Measurements from ENCODE around the gene ITFG2.

- TF ChIP-seq POLR2A (IDR thresholded peaks at IDR 0.05) (no peak), CTCF (IDR thresholded peaks at IDR 0.05) (no peak)
These were observed 37.0 kb upstream of the ITFG2 start for GRCh38 chr12:2775431-2775830.

All from thyroid gland (tissue), 4 donors.